HG03060 (cell line): ENCODE data around the gene FMO1.
A peak's percentile ranks its signal among the peaks of the same experiment; 100 is the strongest.
"Not testable (repeated sequence)": the region's sequence is repeated elsewhere in the genome, so short reads cannot be mapped to it uniquely, and the experiment has no call there.

Experiments used
- ATAC-seq: cut with Tn5 transposase; IDR thresholded peaks from one replicate; pipeline ENCODE4 v1.9.1; 2021; ENCODE audit warnings: low read depth, moderate number of reproducible peaks; ENCODE audit not compliant: unreplicated experiment

Gene FMO1

GRCh38 chr1:171233183-171233582, 15.1 kb upstream of the FMO1 start:
- no peak for ATAC-seq

GRCh38 chr1:171236231-171236630, 12.1 kb upstream of the FMO1 start:
- not testable (repeated sequence) for ATAC-seq

- no peak for ATAC-seq
Measured at GRCh38 chr1:171243878-171244277, 4.4 kb upstream of the FMO1 start.

GRCh38 chr1:171245458-171246064, 2.7 kb upstream of the FMO1 start:
- peak; percentile 49 for ATAC-seq

- ATAC-seq: no peak
Measured at GRCh38 chr1:171247501-171247900, 793 bp upstream of the FMO1 start.

- no peak for ATAC-seq
Measured at GRCh38 chr1:171248841-171249240, 547 bp downstream of the FMO1 start.

- no peak for ATAC-seq
Measured at GRCh38 chr1:171250263-171250662, 2.0 kb downstream of the FMO1 start.

- ATAC-seq: no peak
Measured at GRCh38 chr1:171251042-171251951, 3.0 kb downstream of the FMO1 start.

- ATAC-seq: no peak
Measured at GRCh38 chr1:171251952-171252300, 3.6 kb downstream of the FMO1 start.

GRCh38 chr1:171252482-171252881, 4.2 kb downstream of the FMO1 start:
- peak; percentile 77 for ATAC-seq

GRCh38 chr1:171254859-171255258, 6.6 kb downstream of the FMO1 start:
- ATAC-seq: no peak

GRCh38 chr1:171256940-171257606, 8.8 kb downstream of the FMO1 start:
- no peak for ATAC-seq

- ATAC-seq: no peak
Measured at GRCh38 chr1:171257607-171258076, 9.3 kb downstream of the FMO1 start.

GRCh38 chr1:171258429-171258828, 10.1 kb downstream of the FMO1 start:
- ATAC-seq: no peak

GRCh38 chr1:171258943-171259342, 10.6 kb downstream of the FMO1 start:
- ATAC-seq: no peak

GRCh38 chr1:171261336-171261735, 13.0 kb downstream of the FMO1 start:
- ATAC-seq: no peak

GRCh38 chr1:171263901-171264300, 15.6 kb downstream of the FMO1 start:
- ATAC-seq: no peak

GRCh38 chr1:171265686-171266085, 17.4 kb downstream of the FMO1 start:
- ATAC-seq: no peak

GRCh38 chr1:171266930-171267329, 18.6 kb downstream of the FMO1 start:
- ATAC-seq: no peak

GRCh38 chr1:171267391-171267790, 19.1 kb downstream of the FMO1 start:
- ATAC-seq: no peak

GRCh38 chr1:171270806-171271205, 22.5 kb downstream of the FMO1 start:
- ATAC-seq: no peak
